Tibial nerve (tissue), 4 donors: ENCODE measurements around the gene ATAD3A.
"Not testable (repeated sequence)": the region's sequence is repeated elsewhere in the genome, so short reads cannot be mapped to it uniquely, and the experiment has no call there.

ENCODE experiments used
- EP300 ChIP-seq, 2 donors: sonication (generic); formaldehyde crosslinking; IDR thresholded peaks; one replicate each; pipeline ENCODE4 v1.6.1; 2017; ENCODE audit warnings: antibody characterized with exemption in 2 of 2, mild to moderate bottlenecking in 1 of 2
- POLR2A ChIP-seq, 2 donors: fragments of 450-650 bp; IDR thresholded peaks; one replicate each; pipeline ENCODE4 v1.6.1; 2017; ENCODE audit warnings: antibody characterized with exemption in 2 of 2, mild to moderate bottlenecking in 2 of 2, moderate library complexity in 2 of 2
- TF ChIP-seq, protein P1 (sequence below), 5 experiments: fragments of 200-600 bp in 3 of 5; fragments of 450-650 bp in 2 of 5; sonication (generic) in 3 of 5; IDR thresholded peaks; one replicate each; pipeline ENCODE4 v1.5.1; 2016 to 2019; ENCODE audit warnings: antibody characterized with exemption in 5 of 5, mild to moderate bottlenecking in 3 of 5, moderate library complexity in 2 of 5

GRCh38 chr1:1504777-1505365 lies 7.1 kb upstream of the ATAD3A start:
- TF ChIP-seq, protein P1, sequence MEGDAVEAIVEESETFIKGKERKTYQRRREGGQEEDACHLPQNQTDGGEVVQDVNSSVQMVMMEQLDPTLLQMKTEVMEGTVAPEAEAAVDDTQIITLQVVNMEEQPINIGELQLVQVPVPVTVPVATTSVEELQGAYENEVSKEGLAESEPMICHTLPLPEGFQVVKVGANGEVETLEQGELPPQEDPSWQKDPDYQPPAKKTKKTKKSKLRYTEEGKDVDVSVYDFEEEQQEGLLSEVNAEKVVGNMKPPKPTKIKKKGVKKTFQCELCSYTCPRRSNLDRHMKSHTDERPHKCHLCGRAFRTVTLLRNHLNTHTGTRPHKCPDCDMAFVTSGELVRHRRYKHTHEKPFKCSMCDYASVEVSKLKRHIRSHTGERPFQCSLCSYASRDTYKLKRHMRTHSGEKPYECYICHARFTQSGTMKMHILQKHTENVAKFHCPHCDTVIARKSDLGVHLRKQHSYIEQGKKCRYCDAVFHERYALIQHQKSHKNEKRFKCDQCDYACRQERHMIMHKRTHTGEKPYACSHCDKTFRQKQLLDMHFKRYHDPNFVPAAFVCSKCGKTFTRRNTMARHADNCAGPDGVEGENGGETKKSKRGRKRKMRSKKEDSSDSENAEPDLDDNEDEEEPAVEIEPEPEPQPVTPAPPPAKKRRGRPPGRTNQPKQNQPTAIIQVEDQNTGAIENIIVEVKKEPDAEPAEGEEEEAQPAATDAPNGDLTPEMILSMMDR (IDR thresholded peaks at IDR 0.05): peak; percentile 48 to 74 (median 67)
- not testable (repeated sequence) for TF ChIP-seq EP300, POLR2A (IDR thresholded peaks at IDR 0.05)
